IMR-90 (cell line): ENCODE data around the gene STX16. TPM values are rescaled to one million over a fixed set of nuclear protein-coding genes. Genes with fewer than 3 reads are reported as not detected.

ENCODE experiments used
- ATAC-seq: fragments of 200-7000 bp; cut with Tn5 transposase; 2 replicates; pipeline ENCODE4 v1.9.1; 2020; ENCODE audit warnings: low read depth, mild to moderate bottlenecking, moderate library complexity
- BruUV-seq: library from RNA; stranded (reverse); fragments of 400-500 nt; replicated peaks from 2 replicates; lab custom pipeline; 2021; lab: Mats Ljungman, UMichigan
- CTCF ChIA-PET: fragments of 300-600 bp; formaldehyde crosslinking; extraction: SDS; loops from one replicate; lab custom pipeline; 2021; ENCODE audit warnings: antibody characterized with exemption; lab: Yijun Ruan, JAX
- POLR2A ChIA-PET: fragments of 300-600 bp; sonication (Branson Sonifier 250); formaldehyde crosslinking; loops from one replicate; lab custom pipeline; 2022; ENCODE audit warnings: antibody characterized with exemption; ENCODE audit not compliant: unreplicated experiment; lab: Charles Lee
- DNase-seq: peaks from one replicate; pipeline ENCODE4 v3.0.0; 2013
- H2AFZ ChIP-seq: replicated peaks from 2 replicates; pipeline ENCODE3; 2013; ENCODE audit warnings: low read length, mild to moderate bottlenecking; ENCODE audit not compliant: poor library complexity
- H2AK5ac ChIP-seq: 2 replicates; pipeline ENCODE4 v1.6.1; 2013; ENCODE audit warnings: low read depth, low read length, inconsistent platforms
- H2AK9ac ChIP-seq: replicated peaks from 2 replicates; pipeline ENCODE3; 2013; ENCODE audit warnings: mild to moderate bottlenecking, low read depth, low read length, moderate library complexity; ENCODE audit not compliant: poor library complexity
- H2BK120ac ChIP-seq: 2 replicates; pipeline ENCODE4 v1.6.1; 2013; ENCODE audit warnings: low read depth, low read length, inconsistent platforms
- H2BK15ac ChIP-seq: 3 replicates; pipeline ENCODE4 v1.6.1; 2013; ENCODE audit warnings: low read depth, low read length, inconsistent platforms
- H2BK20ac ChIP-seq: 2 replicates; pipeline ENCODE4 v1.6.1; 2013; ENCODE audit warnings: low read depth, mild to moderate bottlenecking, inconsistent platforms, low read length, moderate library complexity
- H2BK5ac ChIP-seq: 2 replicates; pipeline ENCODE4 v1.6.1; 2013; ENCODE audit warnings: mild to moderate bottlenecking, low read depth, low read length, inconsistent platforms; ENCODE audit not compliant: poor library complexity, severe bottlenecking
- H3K14ac ChIP-seq: replicated peaks from 2 replicates; pipeline ENCODE4 v1.6.1; 2013; ENCODE audit warnings: low read depth, low read length, inconsistent platforms
- H3K18ac ChIP-seq: 2 replicates; pipeline ENCODE4 v1.6.1; 2013; ENCODE audit warnings: low read depth, low read length, control low read depth
- H3K23ac ChIP-seq: 2 replicates; pipeline ENCODE4 v1.6.1; 2013; ENCODE audit warnings: low read depth, low read length, inconsistent platforms
- H3K27ac ChIP-seq: 2 replicates; pipeline ENCODE4 v1.5.1; 2013; ENCODE audit warnings: mild to moderate bottlenecking, control low read depth, low read length; ENCODE audit not compliant: insufficient read depth
- H3K27me3 ChIP-seq: 2 replicates; pipeline ENCODE4 v1.6.1; 2013; ENCODE audit warnings: low read length; ENCODE audit not compliant: control insufficient read depth, insufficient read depth
- H3K36me3 ChIP-seq: 2 replicates; pipeline ENCODE4 v1.6.1; 2013; ENCODE audit warnings: low read length, mixed read lengths; ENCODE audit not compliant: control insufficient read depth, insufficient read depth
- H3K4ac ChIP-seq: 2 replicates; pipeline ENCODE4 v1.6.1; 2013; ENCODE audit warnings: low read depth, low read length, inconsistent platforms
- H3K4me1 ChIP-seq: 2 replicates; pipeline ENCODE4 v1.6.1; 2013; ENCODE audit warnings: low read length, mixed read lengths; ENCODE audit not compliant: control insufficient read depth, insufficient read depth
- H3K4me2 ChIP-seq: 2 replicates; pipeline ENCODE4 v1.6.1; 2013; ENCODE audit warnings: low read depth, mild to moderate bottlenecking, control low read depth, low read length, moderate library complexity
- H3K4me3 ChIP-seq: 2 replicates; pipeline ENCODE4 v1.5.1; 2013; ENCODE audit warnings: low read depth, mild to moderate bottlenecking, control low read depth, low read length, moderate library complexity; ENCODE audit not compliant: insufficient read depth
- H3K56ac ChIP-seq: 2 replicates; pipeline ENCODE4 v1.6.1; 2013; ENCODE audit warnings: low read length, inconsistent platforms; ENCODE audit not compliant: insufficient read depth; ENCODE audit errors: extremely low read depth
- H3K79me1 ChIP-seq, 2 experiments: 2 replicates each; pipeline ENCODE4 v1.6.1; 2013; ENCODE audit warnings: low read length in 2 of 2, inconsistent platforms in 1 of 2, low read depth in 1 of 2
- H3K9ac ChIP-seq: 2 replicates; pipeline ENCODE4 v1.6.1; 2013; ENCODE audit warnings: low read depth, low read length, control low read depth
- H3K9me1 ChIP-seq: 2 replicates; pipeline ENCODE4 v1.6.1; 2013; ENCODE audit warnings: low read length, inconsistent platforms; ENCODE audit not compliant: insufficient read depth
- H3K9me3 ChIP-seq: 2 replicates; pipeline ENCODE4 v1.6.1; 2013; ENCODE audit warnings: low read length; ENCODE audit not compliant: control insufficient read depth, insufficient read depth
- H4K20me1 ChIP-seq: 2 replicates; pipeline ENCODE4 v1.6.1; 2013; ENCODE audit warnings: low read length, inconsistent platforms; ENCODE audit not compliant: insufficient read depth
- H4K5ac ChIP-seq: 2 replicates; pipeline ENCODE4 v1.6.1; 2013; ENCODE audit warnings: mild to moderate bottlenecking, low read depth, low read length, control low read depth
- H4K8ac ChIP-seq, 2 experiments: 2 replicates each; pipeline ENCODE4 v1.6.1; 2013; ENCODE audit warnings: low read depth in 2 of 2, low read length in 2 of 2, control low read depth in 1 of 2, inconsistent platforms in 1 of 2
- H4K91ac ChIP-seq: 2 replicates; pipeline ENCODE4 v1.6.1; 2013; ENCODE audit warnings: low read depth, low read length, inconsistent platforms; ENCODE audit not compliant: insufficient read depth
- BHLHE40 ChIP-seq: fragments of 150-350 bp; IDR thresholded peaks from 2 replicates; pipeline ENCODE4 v1.6.1; 2016; ENCODE audit warnings: mild to moderate bottlenecking, low read depth, low read length
- CHD1 ChIP-seq: IDR thresholded peaks from 2 replicates; pipeline ENCODE4 v1.6.1; 2012; ENCODE audit warnings: low read depth, low read length, improper control_type of control experiment
- CTCF ChIP-seq: conservative IDR thresholded peaks from 2 replicates; pipeline ENCODE4 v1.5.1; 2012; ENCODE audit warnings: mild to moderate bottlenecking, low read depth, low read length, improper control_type of control experiment
- MAFK ChIP-seq: IDR thresholded peaks from 2 replicates; pipeline ENCODE4 v1.6.1; 2012; ENCODE audit warnings: low read depth, low read length, improper control_type of control experiment
- MAZ ChIP-seq: IDR thresholded peaks from 2 replicates; pipeline ENCODE4 v1.6.1; 2012; ENCODE audit warnings: low read depth, mild to moderate bottlenecking, low read length, improper control_type of control experiment, moderate library complexity, borderline replicate concordance
- MXI1 ChIP-seq: IDR thresholded peaks from 2 replicates; pipeline ENCODE4 v1.6.1; 2012; ENCODE audit warnings: low read depth, mild to moderate bottlenecking, low read length, moderate library complexity, borderline replicate concordance
- NFE2L2 ChIP-seq: fragments of 150-350 bp; IDR thresholded peaks from 2 replicates; pipeline ENCODE4 v1.6.1; 2016; ENCODE audit warnings: low read depth, mild to moderate bottlenecking, low read length
- POLR2A ChIP-seq: IDR thresholded peaks from 2 replicates; pipeline ENCODE4 v1.6.1; 2012; ENCODE audit warnings: mild to moderate bottlenecking, low read depth, low read length
- RFX5 ChIP-seq: IDR thresholded peaks from 2 replicates; pipeline ENCODE4 v1.8.0; 2012; ENCODE audit warnings: low read depth, mild to moderate bottlenecking, low read length, moderate library complexity
- USF2 ChIP-seq: fragments of 150-350 bp; IDR thresholded peaks from 2 replicates; pipeline ENCODE4 v1.6.1; 2017; ENCODE audit warnings: mild to moderate bottlenecking, antibody characterized with exemption, low read length, low read depth
- WGBS, 2 experiments: methylation state at CpG; one replicate each; pipeline versions ENCODE4 v1.1.5 to v1.1.7; 2013; ENCODE audit warnings: missing lambda C conversion rate in 2 of 2; ENCODE audit not compliant: insufficient read length in 1 of 2; ENCODE audit errors: extremely low coverage in 2 of 2; 5-methylcytosine and 5-hydroxymethylcytosine counted together
- dilution Hi-C: fragments of 300-500 bp; cut with HindIII; formaldehyde crosslinking; loops from one replicate; pipeline ENCODE4 v1.14.3; 2018; ENCODE audit warnings: low sequenced_read_pairs; ENCODE audit not compliant: unreplicated experiment
- in situ Hi-C: fragments of 300-500 bp; cut with MboI; formaldehyde crosslinking; loops from 3 replicates; pipeline ENCODE4 v1.14.3; 2019; ENCODE audit warnings: low sequenced_read_pairs, inconsistent platforms, mixed read lengths
- intact Hi-C: fragments of 100-400 bp; cut with micrococcal nuclease; formaldehyde crosslinking; loops from 2 replicates; pipeline ENCODE4 v1.10.0; 2022
- polyA plus RNA-seq, 3 experiments: library from polyadenylated mRNA; depleted of rRNA; stranded (reverse); fragments of >200 nt; gene quantifications; 2 replicates each; pipeline ENCODE4 v1.2.3, GENCODE V29; 2012; ENCODE audit warnings: low replicate concordance in 1 of 3
- total RNA-seq: library from RNA; depleted of rRNA; stranded (reverse); fragments of >200 nt; gene quantifications from 2 replicates; pipeline ENCODE4 v1.2.3, GENCODE V29; 2012

The STX16 gene
- total and polyA plus RNA-seq, 2 of the 4 experiments (the other 2 are of a cell fraction) = 26.9 to 58.2 TPM

- no peak for ATAC-seq
- Histone ChIP-seq H3K9ac (no peak overlapping the region), H3K36me3 (no peaks in the 10 kb centered on the region), H2BK120ac (no peak overlapping the region), H3K9me3 (no peaks in the 10 kb centered on the region), H3K4me3 (no peak overlapping the region), H2AK5ac (no peak overlapping the region), H3K27ac (no peak overlapping the region), H3K79me1 (no peaks in the 10 kb centered on the region), H2AFZ (no peak overlapping the region), H3K23ac (no peak overlapping the region), H2AK9ac (no peak overlapping the region), H4K20me1 (no peaks in the 10 kb centered on the region), H3K18ac (no peak overlapping the region), H2BK5ac (no peak overlapping the region), H2BK15ac (no peak overlapping the region), H3K27me3 (peaks cover 37% of the 10 kb centered on the region), H3K9me1 (no peaks in the 10 kb centered on the region), H2BK20ac (no peak overlapping the region), H4K5ac (no peak overlapping the region), H4K8ac (no peak overlapping the region), H4K91ac (no peak overlapping the region), H3K56ac (no peak overlapping the region), H3K4me2 (no peak overlapping the region), H3K4me1 (no peaks in the 10 kb centered on the region), H3K4ac (no peak overlapping the region), H3K14ac (no peak overlapping the region)
- WGBS, 2 experiments = 60% methylated on average over 1 of the region's 9 CpGs; no CpG with 5 or more reads in 1 of the 2 experiments
- DNase-seq = no peak
- no TSS peak for BruUV-seq
- intact Hi-C loops (no loop called here), in situ Hi-C loops (no loop called here), dilution Hi-C loops (no loop called here)
- POLR2A ChIA-PET = no interaction called here
- CTCF ChIA-PET = no interaction called here
- TF ChIP-seq CTCF (no peak), CHD1 (no peak), BHLHE40 (no peak), POLR2A (no peak), MAFK (no peak), RFX5 (no peak), NFE2L2 (no peak), MXI1 (no peak), MAZ (no peak), USF2 (no peak)
Observed at GRCh38 chr20:58722877-58723627, 72.0 kb downstream of the STX16 start.
